Loucy (cell line): Measurements from ENCODE around the gene CD8B.

Source experiments
- EZH2phosphoT487 ChIP-seq: fragments of 200-600 bp; IDR thresholded peaks from 2 replicates; pipeline ENCODE4 v1.6.1; 2018; ENCODE audit warnings: antibody characterized with exemption, mild to moderate bottlenecking, moderate library complexity, borderline replicate concordance
- TF ChIP-seq, protein P1 (sequence below): fragments of 200-600 bp; sonication (generic); conservative IDR thresholded peaks from 2 replicates; pipeline ENCODE4 v1.5.1; 2014; ENCODE audit warnings: mild to moderate bottlenecking, antibody characterized with exemption, low read length

DNA sequence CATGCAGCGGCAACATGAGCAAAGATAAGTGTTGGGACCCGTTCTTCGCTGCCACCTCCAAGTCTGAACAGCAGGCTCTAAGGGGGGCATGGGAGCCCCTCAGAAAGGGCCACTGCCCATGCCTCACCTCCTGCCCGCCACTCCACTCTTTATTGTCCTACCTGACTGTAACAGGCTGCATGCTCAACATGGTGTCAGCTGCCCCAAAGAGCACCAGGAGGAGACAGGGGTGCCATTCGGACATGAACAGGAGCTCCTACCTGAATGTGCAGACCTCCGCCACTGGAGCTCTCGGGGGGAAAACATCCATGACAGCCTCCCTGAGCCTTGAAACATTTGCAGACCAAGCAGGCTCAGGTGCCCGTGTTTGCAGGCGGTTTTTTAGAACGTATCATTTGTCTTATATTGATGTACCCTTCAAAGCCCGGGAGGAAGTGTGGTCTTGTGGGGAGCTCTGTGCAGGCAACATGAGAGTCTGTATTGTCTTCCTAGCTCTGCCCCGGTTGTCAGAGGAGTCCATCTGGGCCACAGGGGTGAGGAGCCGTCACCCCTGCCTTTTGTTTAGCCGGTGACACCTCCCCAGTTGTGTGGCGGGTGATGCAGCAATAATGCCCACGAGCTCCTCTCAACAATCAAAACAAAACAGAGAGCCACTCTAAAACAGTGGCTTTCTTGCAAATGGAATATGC is 35.8 kb downstream of the CD8B start:
- TF ChIP-seq, protein P1, sequence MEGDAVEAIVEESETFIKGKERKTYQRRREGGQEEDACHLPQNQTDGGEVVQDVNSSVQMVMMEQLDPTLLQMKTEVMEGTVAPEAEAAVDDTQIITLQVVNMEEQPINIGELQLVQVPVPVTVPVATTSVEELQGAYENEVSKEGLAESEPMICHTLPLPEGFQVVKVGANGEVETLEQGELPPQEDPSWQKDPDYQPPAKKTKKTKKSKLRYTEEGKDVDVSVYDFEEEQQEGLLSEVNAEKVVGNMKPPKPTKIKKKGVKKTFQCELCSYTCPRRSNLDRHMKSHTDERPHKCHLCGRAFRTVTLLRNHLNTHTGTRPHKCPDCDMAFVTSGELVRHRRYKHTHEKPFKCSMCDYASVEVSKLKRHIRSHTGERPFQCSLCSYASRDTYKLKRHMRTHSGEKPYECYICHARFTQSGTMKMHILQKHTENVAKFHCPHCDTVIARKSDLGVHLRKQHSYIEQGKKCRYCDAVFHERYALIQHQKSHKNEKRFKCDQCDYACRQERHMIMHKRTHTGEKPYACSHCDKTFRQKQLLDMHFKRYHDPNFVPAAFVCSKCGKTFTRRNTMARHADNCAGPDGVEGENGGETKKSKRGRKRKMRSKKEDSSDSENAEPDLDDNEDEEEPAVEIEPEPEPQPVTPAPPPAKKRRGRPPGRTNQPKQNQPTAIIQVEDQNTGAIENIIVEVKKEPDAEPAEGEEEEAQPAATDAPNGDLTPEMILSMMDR = no peak
- no peak for TF ChIP-seq EZH2phosphoT487
